ENCODE measurements around the gene TMEM170A.
A peak's percentile ranks its signal among the peaks of the same experiment; 100 is the strongest.

The TMEM170A gene, protein sequence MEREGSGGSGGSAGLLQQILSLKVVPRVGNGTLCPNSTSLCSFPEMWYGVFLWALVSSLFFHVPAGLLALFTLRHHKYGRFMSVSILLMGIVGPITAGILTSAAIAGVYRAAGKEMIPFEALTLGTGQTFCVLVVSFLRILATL

DNA sequence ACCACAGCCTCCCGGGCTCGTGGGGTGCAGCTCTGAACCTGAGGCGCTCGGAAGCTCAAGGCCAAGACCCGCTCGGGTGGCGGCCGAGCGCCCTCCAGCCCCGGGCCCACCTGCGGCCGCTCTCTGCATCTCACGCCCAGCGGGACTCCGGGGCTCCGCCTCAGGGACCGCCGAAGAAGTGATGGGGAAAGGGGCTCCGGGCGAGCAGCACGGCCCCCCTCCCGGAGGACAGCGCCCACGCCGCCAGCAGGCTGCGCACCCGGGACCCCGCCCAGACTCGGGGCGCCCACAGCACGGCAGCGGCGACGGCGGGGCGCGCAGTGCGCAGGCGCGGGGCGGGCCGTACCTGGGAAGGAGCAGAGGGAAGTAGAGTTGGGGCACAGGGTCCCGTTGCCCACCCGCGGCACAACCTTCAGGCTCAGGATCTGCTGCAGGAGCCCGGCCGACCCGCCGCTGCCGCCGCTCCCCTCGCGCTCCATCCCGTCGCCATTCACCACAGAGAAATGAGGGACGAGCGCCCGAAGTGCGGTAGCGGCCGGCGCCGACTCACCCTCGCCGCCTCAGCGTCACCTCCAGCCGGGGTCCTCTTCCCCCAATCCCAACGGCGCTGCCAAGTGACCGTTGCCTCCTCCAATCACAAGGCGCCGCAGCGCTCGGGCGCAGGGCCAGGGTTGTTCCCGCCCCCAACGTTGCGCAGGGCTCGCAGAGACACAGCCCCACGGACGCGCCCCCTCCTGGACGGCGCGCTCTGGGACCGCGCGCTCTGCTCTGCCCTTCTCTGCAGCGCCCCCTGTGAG is at the start of gene TMEM170A:
Gene TMEM170A (minus strand): TSS at position 568 of the 797 bp plus-strand sequence. CDS start 89 bp downstream, at position 479.
- Histone ChIP-seq H3K4me3 (ENCODE audit: severe bottlenecking) (peak within 1 kb of the TSS; percentile 95), H3K27me3 (ENCODE audit: insufficient read depth, poor library complexity, severe bottlenecking) (no peaks in the 10 kb centered on the region), H3K9me3 (ENCODE audit: severe bottlenecking) (no peaks in the 10 kb centered on the region), H3K4me1 (ENCODE audit: insufficient read depth, poor library complexity, severe bottlenecking) (peaks cover 9% of the 10 kb centered on the region), H3K27ac (ENCODE audit: poor library complexity, severe bottlenecking) (peak within 1 kb of the TSS; percentile 57), H3K36me3 (ENCODE audit: low read depth) (0 out of 2 replicates have a peak, but pooled peaks cover 5% of the 10 kb centered on the region)
- peak; percentile 99 for DNase-seq (ENCODE audit: low spot score)
- ATAC-seq (ENCODE audit: low read depth): peak; percentile 90
- TF ChIP-seq, protein P1, sequence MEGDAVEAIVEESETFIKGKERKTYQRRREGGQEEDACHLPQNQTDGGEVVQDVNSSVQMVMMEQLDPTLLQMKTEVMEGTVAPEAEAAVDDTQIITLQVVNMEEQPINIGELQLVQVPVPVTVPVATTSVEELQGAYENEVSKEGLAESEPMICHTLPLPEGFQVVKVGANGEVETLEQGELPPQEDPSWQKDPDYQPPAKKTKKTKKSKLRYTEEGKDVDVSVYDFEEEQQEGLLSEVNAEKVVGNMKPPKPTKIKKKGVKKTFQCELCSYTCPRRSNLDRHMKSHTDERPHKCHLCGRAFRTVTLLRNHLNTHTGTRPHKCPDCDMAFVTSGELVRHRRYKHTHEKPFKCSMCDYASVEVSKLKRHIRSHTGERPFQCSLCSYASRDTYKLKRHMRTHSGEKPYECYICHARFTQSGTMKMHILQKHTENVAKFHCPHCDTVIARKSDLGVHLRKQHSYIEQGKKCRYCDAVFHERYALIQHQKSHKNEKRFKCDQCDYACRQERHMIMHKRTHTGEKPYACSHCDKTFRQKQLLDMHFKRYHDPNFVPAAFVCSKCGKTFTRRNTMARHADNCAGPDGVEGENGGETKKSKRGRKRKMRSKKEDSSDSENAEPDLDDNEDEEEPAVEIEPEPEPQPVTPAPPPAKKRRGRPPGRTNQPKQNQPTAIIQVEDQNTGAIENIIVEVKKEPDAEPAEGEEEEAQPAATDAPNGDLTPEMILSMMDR (IDR thresholded peaks at IDR 0.05; ENCODE audit: poor library complexity, severe bottlenecking): peak; percentile 100

DNA sequence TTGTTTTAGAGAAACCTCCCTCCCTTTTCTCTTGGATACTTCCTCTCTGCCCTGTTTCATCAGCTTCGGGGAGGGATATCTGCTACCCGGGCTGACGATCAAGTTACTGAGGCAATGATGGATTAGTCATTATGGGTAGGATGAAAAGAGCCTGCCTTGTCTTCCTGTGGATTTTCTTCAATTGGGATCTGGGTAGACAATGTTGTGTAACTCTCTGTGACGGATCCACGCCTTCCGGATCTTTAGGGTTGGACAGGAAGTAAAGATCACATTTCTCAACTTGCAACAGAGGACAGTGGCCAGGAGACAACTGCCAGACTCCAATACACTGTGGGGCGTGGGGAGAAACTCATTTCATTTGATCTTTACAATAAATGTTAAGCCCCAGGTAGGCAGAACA is 42.1 kb upstream of the TMEM170A start:
- Histone ChIP-seq H3K4me3 (ENCODE audit: severe bottlenecking) (no peak overlapping the region), H3K27ac (ENCODE audit: poor library complexity, severe bottlenecking) (peak overlapping the region; percentile 87), H3K27me3 (ENCODE audit: insufficient read depth, poor library complexity, severe bottlenecking) (no peaks in the 10 kb centered on the region), H3K4me1 (ENCODE audit: insufficient read depth, poor library complexity, severe bottlenecking) (peaks cover 42% of the 10 kb centered on the region), H3K9me3 (ENCODE audit: severe bottlenecking) (no peaks in the 10 kb centered on the region), H3K36me3 (ENCODE audit: low read depth) (no peaks in the 10 kb centered on the region)
- DNase-seq (ENCODE audit: low spot score): no peak
- TF ChIP-seq, protein P1 (IDR thresholded peaks at IDR 0.05; ENCODE audit: poor library complexity, severe bottlenecking): no peak
- ATAC-seq (ENCODE audit: low read depth): peak; percentile 88

DNA sequence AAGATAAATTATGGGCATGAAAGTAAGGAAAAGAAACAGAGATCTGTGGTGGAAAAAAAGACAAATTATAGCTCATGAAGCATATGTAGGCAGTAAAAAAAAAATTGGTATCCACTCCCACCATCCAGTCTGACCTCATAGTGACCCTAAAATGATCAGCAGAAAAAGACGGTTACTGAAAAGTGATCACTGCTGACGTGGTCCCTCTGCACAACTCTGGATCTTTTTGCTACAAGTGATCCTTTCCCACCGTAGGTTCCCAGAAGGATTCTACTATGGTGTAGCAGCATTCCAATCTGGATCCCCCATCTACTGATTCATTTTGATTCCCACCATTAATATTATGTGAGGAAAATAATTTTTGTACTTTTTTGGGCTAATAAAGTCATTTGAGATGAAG is 41.6 kb upstream of the TMEM170A start:
- no peak for ATAC-seq (ENCODE audit: low read depth)
- no peaks in the 10 kb centered on the region for H3K27me3 ChIP-seq (ENCODE audit: insufficient read depth, poor library complexity, severe bottlenecking)
- TF ChIP-seq, protein P1 (IDR thresholded peaks at IDR 0.05; ENCODE audit: poor library complexity, severe bottlenecking): no peak
- DNase-seq (ENCODE audit: low spot score): no peak
- no peak overlapping the region for H3K4me3 ChIP-seq (ENCODE audit: severe bottlenecking)
- H3K4me1 ChIP-seq (ENCODE audit: insufficient read depth, poor library complexity, severe bottlenecking): peaks cover 44% of the 10 kb centered on the region
- H3K9me3 ChIP-seq (ENCODE audit: severe bottlenecking): no peaks in the 10 kb centered on the region
- H3K36me3 ChIP-seq (ENCODE audit: low read depth): no peaks in the 10 kb centered on the region
- H3K27ac ChIP-seq (ENCODE audit: poor library complexity, severe bottlenecking): peak overlapping the region; percentile 87

DNA sequence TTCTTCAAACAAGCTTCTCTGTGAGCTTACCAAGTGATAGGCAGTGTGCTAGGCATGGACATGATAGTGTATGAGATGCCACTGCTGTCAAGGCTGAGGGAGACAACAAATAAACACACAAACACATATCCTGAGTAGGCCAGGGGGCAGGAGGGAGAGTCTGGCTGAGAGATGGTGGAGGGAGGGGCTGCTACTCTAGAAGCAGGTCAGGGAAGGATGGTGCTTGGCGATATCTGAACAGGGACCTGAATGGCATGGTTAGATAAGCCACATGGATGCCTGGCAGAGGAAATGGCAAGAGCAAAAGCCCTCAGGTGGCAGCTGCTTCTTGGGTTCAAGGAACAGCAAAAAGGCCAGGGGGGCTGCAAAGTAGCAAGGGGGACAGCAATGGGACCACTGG is 39.3 kb upstream of the TMEM170A start:
- TF ChIP-seq, protein P1 (IDR thresholded peaks at IDR 0.05; ENCODE audit: poor library complexity, severe bottlenecking): no peak
- Histone ChIP-seq H3K36me3 (ENCODE audit: low read depth) (no peaks in the 10 kb centered on the region), H3K4me3 (ENCODE audit: severe bottlenecking) (no peak overlapping the region), H3K27ac (ENCODE audit: poor library complexity, severe bottlenecking) (no peak overlapping the region), H3K27me3 (ENCODE audit: insufficient read depth, poor library complexity, severe bottlenecking) (no peaks in the 10 kb centered on the region), H3K4me1 (ENCODE audit: insufficient read depth, poor library complexity, severe bottlenecking) (peaks cover 46% of the 10 kb centered on the region), H3K9me3 (ENCODE audit: severe bottlenecking) (no peaks in the 10 kb centered on the region)
- DNase-seq (ENCODE audit: low spot score) (no peak), ATAC-seq (ENCODE audit: low read depth) (no peak)
